ENCODE data around the gene AIMP1.

DNA sequence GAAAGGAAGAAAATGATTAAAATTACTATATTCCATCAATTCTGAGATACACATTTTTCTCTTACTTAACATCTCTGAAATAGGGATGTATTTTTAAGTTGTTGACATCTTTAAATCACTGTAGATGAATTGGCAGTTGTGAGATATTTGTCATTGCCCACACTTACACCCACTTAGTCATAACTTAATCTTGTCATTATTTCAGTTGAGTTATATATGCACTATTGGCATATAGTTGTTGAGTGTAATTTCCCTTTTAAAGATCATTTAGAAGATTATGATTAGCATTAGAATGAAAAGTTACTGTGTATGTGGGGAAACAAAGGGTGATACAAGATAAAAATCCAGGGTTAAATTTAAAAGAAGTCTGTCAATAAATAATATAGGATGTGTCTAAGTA, 2.2 kb downstream of the AIMP1 start:
- TF ChIP-seq ZSCAN30 (CRISPR knock-in tag; IDR thresholded peaks at IDR 0.05), result no peak
- TF ChIP-seq GABPA (IDR thresholded peaks at IDR 0.05; ENCODE audit: low read depth, low read length), result no peak
- TF ChIP-seq GABPA (CRISPR knock-in tag; IDR thresholded peaks at IDR 0.05; ENCODE audit: low read depth), result no peak
- no peak for TF ChIP-seq BHLHE40 (IDR thresholded peaks at IDR 0.05; ENCODE audit: low read length)
- TF ChIP-seq MAZ (IDR thresholded peaks at IDR 0.05; ENCODE audit: borderline replicate concordance, low read depth, low read length), result no peak
- TF ChIP-seq MAZ (CRISPR knock-in tag; IDR thresholded peaks at IDR 0.05; ENCODE audit: low read depth), result no peak
- no peak for TF ChIP-seq AKAP8 (CRISPR knock-in tag; IDR thresholded peaks at IDR 0.05)
- TF ChIP-seq TOE1 (CRISPR knock-in tag; IDR thresholded peaks at IDR 0.05), result no peak
- TF ChIP-seq MAFK (conservative IDR thresholded peaks at IDR 0.05 in 1 of 2, IDR thresholded peaks at IDR 0.05 in 1 of 2; ENCODE audit: low read length in 2 of 2), result no peak
- TF ChIP-seq ZNF205 (CRISPR knock-in tag; IDR thresholded peaks at IDR 0.05), result no peak
- TF ChIP-seq, protein P1, sequence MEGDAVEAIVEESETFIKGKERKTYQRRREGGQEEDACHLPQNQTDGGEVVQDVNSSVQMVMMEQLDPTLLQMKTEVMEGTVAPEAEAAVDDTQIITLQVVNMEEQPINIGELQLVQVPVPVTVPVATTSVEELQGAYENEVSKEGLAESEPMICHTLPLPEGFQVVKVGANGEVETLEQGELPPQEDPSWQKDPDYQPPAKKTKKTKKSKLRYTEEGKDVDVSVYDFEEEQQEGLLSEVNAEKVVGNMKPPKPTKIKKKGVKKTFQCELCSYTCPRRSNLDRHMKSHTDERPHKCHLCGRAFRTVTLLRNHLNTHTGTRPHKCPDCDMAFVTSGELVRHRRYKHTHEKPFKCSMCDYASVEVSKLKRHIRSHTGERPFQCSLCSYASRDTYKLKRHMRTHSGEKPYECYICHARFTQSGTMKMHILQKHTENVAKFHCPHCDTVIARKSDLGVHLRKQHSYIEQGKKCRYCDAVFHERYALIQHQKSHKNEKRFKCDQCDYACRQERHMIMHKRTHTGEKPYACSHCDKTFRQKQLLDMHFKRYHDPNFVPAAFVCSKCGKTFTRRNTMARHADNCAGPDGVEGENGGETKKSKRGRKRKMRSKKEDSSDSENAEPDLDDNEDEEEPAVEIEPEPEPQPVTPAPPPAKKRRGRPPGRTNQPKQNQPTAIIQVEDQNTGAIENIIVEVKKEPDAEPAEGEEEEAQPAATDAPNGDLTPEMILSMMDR (CRISPR knock-in tag; IDR thresholded peaks at IDR 0.05), result no peak

Data from HepG2 (cell line).